D341Med (cell line): ENCODE data around the gene OR2T34.
"Not testable (repeated sequence)": the region's sequence is repeated elsewhere in the genome, so short reads cannot be mapped to it uniquely, and the experiment has no call there.

ENCODE experiments used
- DNase-seq: peaks from one replicate; pipeline ENCODE4 v3.0.0; 2012; ENCODE audit warnings: low spot score

OR2T34 gene

GRCh38 chr1:248551027-248551426 is 23.5 kb downstream of the OR2T34 start:
- not testable (repeated sequence) for DNase-seq

- DNase-seq = not testable (repeated sequence)
Measured at GRCh38 chr1:248547383-248547782, 27.2 kb downstream of the OR2T34 start.

- not testable (repeated sequence) for DNase-seq
Measured at GRCh38 chr1:248537449-248537848, 37.1 kb downstream of the OR2T34 start.
